ENCODE measurements around the gene THAP3.

DNA sequence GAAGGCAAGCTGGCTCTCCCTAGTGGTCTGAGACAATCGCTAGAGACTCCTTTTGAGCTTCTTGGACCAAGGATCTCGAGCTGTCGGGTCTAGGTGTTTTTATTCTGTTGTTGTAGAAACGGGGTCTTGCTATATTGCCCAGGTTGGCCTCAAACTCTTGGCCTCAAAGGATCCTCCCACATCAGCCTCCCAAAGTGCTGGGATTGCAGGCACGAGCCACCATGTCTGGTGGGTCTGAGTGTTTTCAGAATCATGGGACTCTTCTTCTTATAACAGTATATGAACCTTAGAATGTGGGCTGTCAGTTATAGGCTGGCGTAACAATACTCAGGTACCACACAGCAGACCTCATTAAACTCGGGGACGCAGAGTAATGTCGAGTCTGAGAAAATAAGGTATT lies 43.8 kb downstream of the THAP3 start:
- TF ChIP-seq, protein P1, sequence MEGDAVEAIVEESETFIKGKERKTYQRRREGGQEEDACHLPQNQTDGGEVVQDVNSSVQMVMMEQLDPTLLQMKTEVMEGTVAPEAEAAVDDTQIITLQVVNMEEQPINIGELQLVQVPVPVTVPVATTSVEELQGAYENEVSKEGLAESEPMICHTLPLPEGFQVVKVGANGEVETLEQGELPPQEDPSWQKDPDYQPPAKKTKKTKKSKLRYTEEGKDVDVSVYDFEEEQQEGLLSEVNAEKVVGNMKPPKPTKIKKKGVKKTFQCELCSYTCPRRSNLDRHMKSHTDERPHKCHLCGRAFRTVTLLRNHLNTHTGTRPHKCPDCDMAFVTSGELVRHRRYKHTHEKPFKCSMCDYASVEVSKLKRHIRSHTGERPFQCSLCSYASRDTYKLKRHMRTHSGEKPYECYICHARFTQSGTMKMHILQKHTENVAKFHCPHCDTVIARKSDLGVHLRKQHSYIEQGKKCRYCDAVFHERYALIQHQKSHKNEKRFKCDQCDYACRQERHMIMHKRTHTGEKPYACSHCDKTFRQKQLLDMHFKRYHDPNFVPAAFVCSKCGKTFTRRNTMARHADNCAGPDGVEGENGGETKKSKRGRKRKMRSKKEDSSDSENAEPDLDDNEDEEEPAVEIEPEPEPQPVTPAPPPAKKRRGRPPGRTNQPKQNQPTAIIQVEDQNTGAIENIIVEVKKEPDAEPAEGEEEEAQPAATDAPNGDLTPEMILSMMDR (conservative IDR thresholded peaks at IDR 0.05 in 1 of 2, IDR thresholded peaks at IDR 0.05 in 1 of 2; ENCODE audit: extremely low read depth in 1 of 2, insufficient read depth in 1 of 2, low read depth in 1 of 2, low read length in 2 of 2) = no peak
- TF ChIP-seq EZH2 (IDR thresholded peaks at IDR 0.05; ENCODE audit: borderline replicate concordance, low read length) = no peak
